ENCODE measurements around the gene ENKD1. TPM values are rescaled to one million over a fixed set of nuclear protein-coding genes. Genes with fewer than 3 reads are reported as not detected.

ENKD1 gene
- total and polyA plus RNA-seq, 2 of the 13 experiments (the other 11 are each of a cell fraction or from before 2014, with no cell fraction given): 10.8 to 20.8 TPM

- TF ChIP-seq E2F2 (CRISPR knock-in tag; IDR thresholded peaks at IDR 0.05; ENCODE audit: borderline replicate concordance): no peak
- TF ChIP-seq ATF1 (CRISPR knock-in tag; IDR thresholded peaks at IDR 0.05): no peak
- TF ChIP-seq ZNF883 (CRISPR knock-in tag; IDR thresholded peaks at IDR 0.05; ENCODE audit: not compliant biosample characterization): no peak
- no peak for TF ChIP-seq RFXANK (CRISPR knock-in tag; IDR thresholded peaks at IDR 0.05)
- TF ChIP-seq ZNF768 (CRISPR knock-in tag; IDR thresholded peaks at IDR 0.05): 0 out of 2 replicates have a peak, but pooled peaks have one; percentile 65
- TF ChIP-seq LCORL (IDR thresholded peaks at IDR 0.05): no peak
- TF ChIP-seq LCORL (CRISPR knock-in tag; IDR thresholded peaks at IDR 0.05): peak; percentile 62; the same call in 1 of the 2 replicates
- TF ChIP-seq CENPT (CRISPR knock-in tag; IDR thresholded peaks at IDR 0.05; ENCODE audit: low read depth): 0 out of 2 replicates have a peak, but pooled peaks have one; percentile 52
- TF ChIP-seq ZNF572 (CRISPR knock-in tag; IDR thresholded peaks at IDR 0.05): no peak
- 0 out of 2 replicates have a peak, but pooled peaks have one; percentile 20 for TF ChIP-seq ZNF275 (CRISPR knock-in tag; IDR thresholded peaks at IDR 0.05; ENCODE audit: borderline replicate concordance)
- no peak for TF ChIP-seq ZNF570 (CRISPR knock-in tag; IDR thresholded peaks at IDR 0.05; ENCODE audit: borderline replicate concordance)
- TF ChIP-seq, protein P1, sequence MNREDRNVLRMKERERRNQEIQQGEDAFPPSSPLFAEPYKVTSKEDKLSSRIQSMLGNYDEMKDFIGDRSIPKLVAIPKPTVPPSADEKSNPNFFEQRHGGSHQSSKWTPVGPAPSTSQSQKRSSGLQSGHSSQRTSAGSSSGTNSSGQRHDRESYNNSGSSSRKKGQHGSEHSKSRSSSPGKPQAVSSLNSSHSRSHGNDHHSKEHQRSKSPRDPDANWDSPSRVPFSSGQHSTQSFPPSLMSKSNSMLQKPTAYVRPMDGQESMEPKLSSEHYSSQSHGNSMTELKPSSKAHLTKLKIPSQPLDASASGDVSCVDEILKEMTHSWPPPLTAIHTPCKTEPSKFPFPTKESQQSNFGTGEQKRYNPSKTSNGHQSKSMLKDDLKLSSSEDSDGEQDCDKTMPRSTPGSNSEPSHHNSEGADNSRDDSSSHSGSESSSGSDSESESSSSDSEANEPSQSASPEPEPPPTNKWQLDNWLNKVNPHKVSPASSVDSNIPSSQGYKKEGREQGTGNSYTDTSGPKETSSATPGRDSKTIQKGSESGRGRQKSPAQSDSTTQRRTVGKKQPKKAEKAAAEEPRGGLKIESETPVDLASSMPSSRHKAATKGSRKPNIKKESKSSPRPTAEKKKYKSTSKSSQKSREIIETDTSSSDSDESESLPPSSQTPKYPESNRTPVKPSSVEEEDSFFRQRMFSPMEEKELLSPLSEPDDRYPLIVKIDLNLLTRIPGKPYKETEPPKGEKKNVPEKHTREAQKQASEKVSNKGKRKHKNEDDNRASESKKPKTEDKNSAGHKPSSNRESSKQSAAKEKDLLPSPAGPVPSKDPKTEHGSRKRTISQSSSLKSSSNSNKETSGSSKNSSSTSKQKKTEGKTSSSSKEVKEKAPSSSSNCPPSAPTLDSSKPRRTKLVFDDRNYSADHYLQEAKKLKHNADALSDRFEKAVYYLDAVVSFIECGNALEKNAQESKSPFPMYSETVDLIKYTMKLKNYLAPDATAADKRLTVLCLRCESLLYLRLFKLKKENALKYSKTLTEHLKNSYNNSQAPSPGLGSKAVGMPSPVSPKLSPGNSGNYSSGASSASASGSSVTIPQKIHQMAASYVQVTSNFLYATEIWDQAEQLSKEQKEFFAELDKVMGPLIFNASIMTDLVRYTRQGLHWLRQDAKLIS (CRISPR knock-in tag; IDR thresholded peaks at IDR 0.05): no peak
- TF ChIP-seq ZSCAN25 (CRISPR knock-in tag; IDR thresholded peaks at IDR 0.05): no peak
Observed at GRCh38 chr16:67666032-67666551, 458 bp downstream of the ENKD1 start (continued).

Data from HepG2 (cell line).